ENCODE results near the gene GRAMD2B.

GRAMD2B gene

GRCh38 chr5:126452477-126452876, 29.3 kb downstream of the GRAMD2B start:
- DNase-seq: peak; percentile 27

GRCh38 chr5:126454081-126454480, 30.9 kb downstream of the GRAMD2B start:
- DNase-seq: peak; percentile 15

GRCh38 chr5:126454535-126454934, 31.3 kb downstream of the GRAMD2B start:
- no peak for DNase-seq

- DNase-seq: no peak
Observed at GRCh38 chr5:126455264-126455663, 32.1 kb downstream of the GRAMD2B start.

- no peak for DNase-seq
Observed at GRCh38 chr5:126455728-126456127, 32.5 kb downstream of the GRAMD2B start.

GRCh38 chr5:126456217-126456820, 33.1 kb downstream of the GRAMD2B start:
- no peak for DNase-seq

GRCh38 chr5:126460459-126460858, 37.2 kb downstream of the GRAMD2B start:
- DNase-seq: no peak

- no peak for DNase-seq
Observed at GRCh38 chr5:126460977-126461376, 37.8 kb downstream of the GRAMD2B start.

- no peak for DNase-seq
Observed at GRCh38 chr5:126461838-126462237, 38.6 kb downstream of the GRAMD2B start.

- DNase-seq: no peak
Observed at GRCh38 chr5:126462239-126463014, 39.2 kb downstream of the GRAMD2B start.

- no peak for DNase-seq
Observed at GRCh38 chr5:126464016-126464415, 40.8 kb downstream of the GRAMD2B start.

- DNase-seq: no peak
Observed at GRCh38 chr5:126464959-126465358, 41.8 kb downstream of the GRAMD2B start.

- DNase-seq: no peak
Observed at GRCh38 chr5:126468091-126468490, 44.9 kb downstream of the GRAMD2B start.

- no peak for DNase-seq
Observed at GRCh38 chr5:126469536-126470316, 46.5 kb downstream of the GRAMD2B start.

GRCh38 chr5:126470529-126470928, 47.3 kb downstream of the GRAMD2B start:
- peak; percentile 46 for DNase-seq

- DNase-seq: no peak
Observed at GRCh38 chr5:126471247-126471646, 48.0 kb downstream of the GRAMD2B start.

GRCh38 chr5:126471875-126472537, 48.8 kb downstream of the GRAMD2B start:
- DNase-seq: peak; percentile 87

- no peak for DNase-seq
Observed at GRCh38 chr5:126472538-126472889, 49.3 kb downstream of the GRAMD2B start.

- DNase-seq: peak; percentile 21
Observed at GRCh38 chr5:126477294-126478117, 54.3 kb downstream of the GRAMD2B start.

GRCh38 chr5:126479810-126480209, 56.6 kb downstream of the GRAMD2B start:
- no peak for DNase-seq

- no peak for DNase-seq
Observed at GRCh38 chr5:126480824-126481223, 57.6 kb downstream of the GRAMD2B start.

GRCh38 chr5:126481243-126481642, 58.0 kb downstream of the GRAMD2B start:
- peak; percentile 40 for DNase-seq

Measured in EL (cell line).